CD4-positive, alpha-beta T cell treated with Interleukin-1 beta for 1 hour (primary cell): ENCODE results near the gene BCAN.

Source experiments
- DNase-seq, 2 donors: peaks; one replicate each; pipeline ENCODE4 v3.0.0-alpha.2; 2020 to 2022

Gene BCAN

DNA sequence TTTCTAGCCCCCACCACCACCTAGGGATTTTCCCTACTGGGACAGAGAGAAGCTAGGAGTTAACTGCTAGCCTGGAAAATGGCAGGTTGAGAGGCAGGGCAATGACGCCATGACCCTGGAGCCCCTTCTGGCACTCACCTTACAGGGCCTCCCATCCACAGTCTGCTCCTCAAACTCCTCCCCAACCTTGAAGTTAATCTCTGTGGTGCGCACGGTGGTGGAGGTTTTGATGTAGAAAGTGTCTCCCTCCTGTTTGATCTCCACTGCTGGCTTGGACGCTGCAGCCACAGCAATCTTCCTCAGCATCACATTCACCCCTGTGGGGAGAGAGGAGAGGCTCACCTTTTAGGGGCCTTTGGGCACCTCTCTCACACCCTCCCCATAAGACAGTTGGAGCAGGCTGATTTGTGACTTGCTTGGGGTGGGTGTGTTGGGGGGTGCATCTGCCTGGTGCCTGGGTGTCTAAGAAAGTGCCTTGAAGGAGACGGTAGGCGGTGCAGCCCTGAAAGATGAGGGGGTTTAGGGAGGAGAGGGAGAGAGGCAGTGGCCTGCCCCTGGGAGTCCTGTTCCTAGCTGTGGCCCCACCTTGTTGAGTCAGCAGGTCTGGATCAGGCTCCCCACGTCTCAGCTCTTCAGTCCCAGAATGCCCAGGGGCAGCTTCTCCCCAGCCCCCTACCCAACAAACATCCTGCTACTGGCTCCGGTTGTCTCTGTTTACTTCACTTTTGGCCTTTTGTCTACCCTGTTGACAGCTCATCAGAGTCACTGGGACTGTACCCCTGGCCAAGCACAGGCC, 59.0 kb downstream of the BCAN start:
- no peak for DNase-seq

DNA sequence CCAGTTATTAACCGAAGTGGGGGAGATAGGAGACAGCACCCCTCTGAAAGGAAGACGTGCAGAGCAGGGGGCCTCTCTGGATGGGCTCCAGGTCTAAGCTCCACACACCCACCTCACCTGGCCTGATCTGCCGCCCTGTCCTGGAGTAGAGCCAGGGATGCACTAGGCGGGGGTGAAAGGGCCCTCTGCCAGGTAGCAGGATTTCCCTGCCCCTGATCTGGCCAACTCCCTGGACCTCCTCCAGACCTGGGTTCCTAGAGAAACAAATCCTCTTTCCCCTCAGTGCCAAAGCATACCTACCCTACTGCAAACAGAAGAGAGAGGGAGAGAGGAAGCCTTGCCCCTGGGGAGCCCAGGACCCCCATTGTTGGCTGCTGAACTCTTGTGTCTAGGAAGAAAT, 61.4 kb downstream of the BCAN start:
- no peak for DNase-seq

DNA sequence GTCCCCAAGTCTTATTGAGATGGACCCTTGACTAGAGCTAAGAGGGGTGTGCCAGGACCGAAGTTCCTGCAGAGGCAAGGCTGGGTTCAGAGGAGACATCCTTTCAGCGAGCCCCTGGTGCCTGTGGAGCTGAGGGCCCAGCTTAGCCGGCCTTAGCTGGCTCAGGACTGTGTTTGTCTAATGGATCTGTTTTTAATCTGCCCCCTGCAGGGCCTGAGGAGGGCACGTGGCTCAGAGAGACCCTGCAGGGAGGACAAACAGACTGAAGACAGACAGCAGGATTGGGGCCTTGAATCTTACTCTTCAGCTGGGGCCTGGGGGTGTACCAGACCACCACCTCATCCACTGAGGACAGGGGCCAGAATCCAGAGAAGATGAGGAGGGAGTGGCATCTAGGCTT, 61.8 kb downstream of the BCAN start:
- no peak for DNase-seq

DNA sequence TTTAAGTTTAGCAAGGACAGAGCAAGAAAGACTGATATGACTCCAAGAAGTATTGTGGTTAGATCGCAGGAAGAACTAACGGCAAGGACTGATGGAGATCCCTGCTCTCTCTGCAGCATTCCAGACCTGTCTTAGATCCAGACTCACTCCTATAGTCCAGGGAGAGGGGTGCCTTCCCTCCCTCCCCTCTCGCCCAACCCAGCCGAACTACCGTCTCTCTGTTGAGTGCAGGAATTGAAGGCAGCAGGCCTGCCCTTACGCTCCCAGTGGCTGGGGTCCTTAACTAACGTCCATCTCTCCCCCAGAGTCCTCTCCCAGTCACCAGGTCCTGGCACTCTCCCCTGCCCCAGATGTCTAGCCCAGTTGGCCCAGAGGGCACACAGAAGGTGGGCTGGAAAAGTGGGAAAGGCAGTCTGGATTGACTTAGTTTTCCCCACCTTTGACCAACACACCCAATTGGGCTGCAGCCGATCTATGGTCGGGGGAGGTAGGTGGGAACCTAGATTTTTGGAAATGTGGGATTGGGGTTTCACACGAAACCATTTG, 62.3 kb downstream of the BCAN start:
- DNase-seq, result no peak

DNA sequence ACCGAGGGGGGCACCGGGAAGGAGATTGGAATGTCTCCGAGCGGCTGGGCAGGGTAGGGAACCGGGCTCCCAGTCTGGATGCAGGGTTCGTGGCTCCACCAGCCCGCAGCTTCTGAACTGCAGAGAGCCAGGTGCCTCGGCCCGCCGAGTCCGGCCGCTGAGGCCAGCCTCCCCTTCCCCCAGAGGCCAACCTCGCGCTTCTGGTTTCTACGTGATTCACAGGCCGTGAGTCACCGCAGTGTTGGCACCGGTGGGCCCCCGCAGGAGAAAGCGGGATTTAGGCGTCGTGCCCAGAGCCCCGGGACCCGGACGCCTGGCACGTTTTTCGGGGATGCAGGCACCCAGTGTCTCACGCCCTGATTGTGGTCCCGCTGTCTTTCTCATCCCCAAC, 63.0 kb downstream of the BCAN start:
- DNase-seq, result peak in 1 of 2 donors; percentile 15

DNA sequence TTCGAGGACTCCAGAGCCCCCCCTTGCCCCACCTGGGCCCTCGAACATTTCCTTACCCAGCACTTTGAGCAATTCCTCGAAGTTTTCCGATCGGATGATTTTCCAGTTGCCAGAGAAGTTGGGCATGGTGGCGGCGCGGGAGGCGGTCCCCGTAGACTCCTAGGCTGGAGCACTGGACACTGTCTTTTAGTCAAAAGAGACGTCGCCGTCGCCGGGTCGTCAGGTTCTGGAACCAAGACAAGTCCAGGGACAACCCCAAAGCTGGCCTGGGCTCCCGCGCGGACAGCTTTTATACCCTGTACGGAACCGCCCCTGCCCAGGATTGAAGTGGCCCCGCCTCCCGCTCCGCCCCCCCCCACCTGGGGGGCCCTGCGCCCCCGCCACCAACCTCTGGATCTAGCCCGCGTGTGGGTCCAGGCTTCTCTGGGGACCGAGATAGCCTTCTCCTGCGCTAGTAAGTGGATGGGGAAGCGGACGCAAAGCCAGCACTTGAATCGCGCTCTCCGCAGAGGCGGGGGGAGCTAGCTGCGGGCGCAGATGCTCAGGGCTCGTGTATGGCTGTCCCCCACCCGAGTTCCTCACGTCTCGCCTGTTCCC, 63.5 kb downstream of the BCAN start, which contains the start of gene CRABP2:
Gene CRABP2, minus strand, starts transcription at position 263 of the 597 bp plus-strand sequence. Its CDS starts 137 bp downstream, at position 126.
- peak in 1 of 2 donors; percentile 36 for DNase-seq

DNA sequence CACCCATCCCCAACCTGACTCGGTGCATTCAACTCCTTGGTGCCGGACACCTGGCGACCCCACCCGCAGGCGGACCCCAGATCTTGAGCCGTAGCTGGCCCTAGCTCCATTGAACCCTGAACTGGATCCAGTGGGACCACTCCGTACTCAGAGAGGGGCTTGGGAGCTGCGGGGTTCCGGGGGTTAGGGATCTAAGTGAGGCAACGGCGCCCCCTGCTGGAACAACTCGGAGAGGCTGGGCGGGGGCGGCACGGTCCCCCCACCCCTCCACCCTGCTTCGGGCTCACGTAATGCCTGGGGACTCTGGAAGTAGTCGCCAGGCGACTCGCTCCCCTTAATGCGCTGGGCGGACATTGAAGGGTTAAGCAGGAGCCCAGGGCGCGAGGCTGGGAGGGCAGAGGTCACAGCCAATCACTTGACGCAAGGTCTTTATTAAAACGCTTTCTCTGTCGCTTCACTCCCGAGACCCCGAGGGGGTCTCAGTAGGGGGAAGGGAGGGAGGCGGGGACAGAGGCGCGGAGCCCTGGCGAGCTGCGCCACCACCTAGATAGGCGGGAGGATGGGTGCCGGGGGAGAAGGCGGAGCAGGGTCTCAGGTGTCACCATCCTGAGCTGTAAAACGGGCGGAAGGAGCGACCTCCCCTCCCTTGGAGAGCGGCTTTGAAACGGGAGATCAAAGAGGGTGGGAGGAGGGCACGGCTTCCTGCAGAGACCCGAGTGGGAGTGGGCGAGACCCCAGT, 64.2 kb downstream of the BCAN start:
- DNase-seq, result peak; percentile 61 to 70

DNA sequence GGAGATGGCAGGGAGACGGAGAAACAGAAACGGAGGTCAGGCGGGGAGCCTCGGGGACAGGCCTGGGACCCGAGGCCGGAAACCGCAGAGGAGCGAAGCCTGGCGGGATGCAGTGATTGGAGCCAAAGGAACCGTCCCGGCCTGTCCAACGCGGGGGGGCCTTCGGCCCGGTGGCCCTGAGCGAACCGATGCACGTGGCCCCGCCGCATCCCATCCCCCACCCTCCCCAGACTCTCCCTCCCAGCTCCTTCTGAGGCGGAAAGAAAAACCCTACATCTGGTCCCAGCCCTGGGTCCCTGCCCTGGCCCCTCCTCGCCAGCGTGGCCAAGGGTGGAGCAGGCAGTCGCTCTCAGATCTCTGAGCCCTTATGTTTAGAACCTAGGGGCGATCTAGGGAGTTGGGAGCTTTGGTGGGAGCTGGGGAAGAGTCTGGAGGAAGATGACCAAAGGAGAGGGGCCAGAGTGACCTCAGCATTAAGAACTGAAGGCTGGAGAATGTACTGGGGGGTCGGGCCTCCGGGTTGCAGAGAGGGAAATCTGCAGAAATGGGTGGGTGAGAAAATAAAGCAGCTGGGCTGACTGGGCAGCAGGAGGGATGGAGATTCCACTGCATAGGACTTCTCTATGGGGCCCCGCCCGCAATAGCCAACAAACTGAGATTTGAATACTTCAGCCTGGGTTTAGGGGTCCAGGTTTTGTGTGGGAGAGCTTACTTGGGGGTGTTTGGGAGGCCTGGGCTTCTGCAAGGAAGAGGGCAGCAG, 64.9 kb downstream of the BCAN start:
- peak in 1 of 2 donors; percentile 35 for DNase-seq

DNA sequence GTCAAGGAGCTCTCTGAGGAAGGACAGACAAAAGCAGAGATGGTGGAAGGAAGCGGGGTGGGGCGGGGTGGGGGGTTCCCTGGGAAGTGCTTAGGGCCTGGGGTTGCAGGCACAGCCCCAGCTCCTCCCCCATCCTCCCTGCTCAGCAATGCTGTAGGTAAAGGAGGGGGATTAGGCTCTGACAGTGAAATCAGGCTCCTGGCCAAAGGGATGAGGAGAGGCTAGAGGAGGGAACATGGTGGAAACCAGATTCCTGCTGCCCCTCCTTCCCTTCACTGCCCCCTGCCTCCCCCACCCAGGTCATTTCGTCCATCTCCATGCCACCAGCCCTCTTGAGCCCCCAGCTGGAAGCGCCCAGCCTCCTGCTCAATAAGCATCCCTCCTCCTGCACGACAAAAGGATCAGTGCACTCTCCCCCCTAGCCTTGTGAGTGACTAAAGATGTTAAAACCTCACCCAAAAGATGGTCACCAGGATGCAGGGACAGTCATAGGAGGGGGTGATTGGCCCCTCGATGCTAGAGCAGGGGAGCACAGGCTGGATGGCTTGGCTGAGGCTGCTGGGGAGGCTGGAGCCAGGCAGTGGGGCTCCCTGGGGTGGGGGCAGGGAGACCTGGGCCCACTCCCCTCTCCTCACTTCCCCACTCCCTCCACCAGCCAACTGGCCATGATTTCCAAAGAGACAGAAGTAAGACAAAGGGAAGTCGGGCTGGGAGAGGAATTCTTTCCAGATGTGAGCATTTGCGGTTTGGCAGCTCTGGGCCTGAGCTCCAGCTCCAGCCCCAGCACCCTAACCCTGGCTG, 65.7 kb downstream of the BCAN start:
- no peak for DNase-seq

DNA sequence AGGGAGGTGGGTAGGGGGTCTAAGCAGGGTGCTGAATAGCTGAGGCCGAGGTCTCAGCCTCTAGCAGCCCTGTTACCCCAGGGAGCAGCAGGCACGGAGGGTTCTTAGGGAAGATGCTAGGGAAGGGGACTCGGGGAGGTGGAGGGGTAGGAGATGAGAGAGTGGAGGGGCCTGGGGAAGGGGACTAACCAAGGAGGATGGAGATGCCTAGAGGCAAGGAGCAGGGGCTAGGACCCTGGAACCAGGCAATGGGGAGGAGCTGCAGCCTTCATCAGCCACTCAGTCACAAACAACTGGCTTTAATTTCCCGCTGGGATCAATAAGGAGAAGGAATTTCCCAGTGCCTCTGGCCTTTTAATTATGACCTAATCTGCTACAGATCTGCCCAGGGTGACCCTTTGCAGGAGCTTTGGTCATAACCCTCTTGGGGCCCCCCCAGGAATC, 66.3 kb downstream of the BCAN start:
- DNase-seq, result no peak

DNA sequence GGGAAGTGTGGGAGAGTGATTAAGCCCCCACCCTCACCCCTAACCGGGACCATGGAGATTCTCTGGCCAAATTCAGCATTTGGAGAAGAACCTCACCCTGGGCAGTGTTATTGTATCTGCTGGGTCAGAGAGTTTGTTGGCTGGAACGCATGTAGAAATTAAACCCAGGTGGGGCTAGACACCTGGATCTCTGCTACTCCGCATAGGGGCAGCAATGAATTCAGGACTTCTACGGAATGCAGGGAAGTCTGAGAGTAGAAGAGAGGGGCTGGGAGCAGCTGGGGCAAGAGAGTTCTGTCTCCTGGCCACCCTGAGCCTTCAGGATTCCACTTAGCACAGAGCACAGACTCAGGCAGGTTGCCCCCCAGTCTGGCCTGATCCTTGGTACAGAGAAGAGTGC, 67.1 kb downstream of the BCAN start:
- no peak for DNase-seq
